Measurements from ENCODE around the gene YWHAH.

DNA sequence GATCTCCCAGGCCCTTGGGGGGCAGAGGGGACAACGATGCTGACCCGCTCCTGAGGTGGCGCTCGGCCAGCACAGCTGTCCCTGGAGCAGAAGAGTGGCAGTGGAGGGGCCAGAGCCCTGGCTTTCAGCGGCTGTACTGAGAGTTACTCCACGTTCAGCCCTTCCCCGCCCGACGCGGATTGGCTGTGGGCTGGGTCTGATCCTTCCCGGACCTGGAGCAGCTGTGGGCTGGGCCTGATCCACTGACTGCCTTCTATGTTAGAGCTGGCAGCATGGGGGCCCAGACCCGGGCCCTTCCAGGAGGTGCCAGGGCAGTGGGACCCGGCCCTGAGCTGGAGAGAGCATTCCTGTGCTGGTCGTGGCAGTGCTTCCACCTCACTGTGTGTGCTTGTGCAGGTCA lies 27.8 kb downstream of the YWHAH start:
- TF ChIP-seq EZH2phosphoT487 (IDR thresholded peaks at IDR 0.05; ENCODE audit: insufficient read depth, low read depth) (no peak), EZH2 (IDR thresholded peaks at IDR 0.05; ENCODE audit: insufficient read depth, poor library complexity, severe bottlenecking) (no peak)

Data from GM23248 (cell line).